WTC11 (cell line): ENCODE data around the gene SEZ6L.

Source experiments
- CTCF ChIP-seq: fragments of 200-600 bp; IDR thresholded peaks from 2 replicates; pipeline ENCODE4 v1.8.0; 2022; ENCODE audit warnings: antibody characterized with exemption
- GTF2I ChIP-seq: fragments of 250-450 bp; sonication (Bioruptor Pico); conservative IDR thresholded peaks from 2 replicates; pipeline ENCODE4 v1.4.0; 2021; ENCODE audit warnings: mild to moderate bottlenecking
- JUN ChIP-seq: sonication (generic); formaldehyde crosslinking; IDR thresholded peaks from 2 replicates; pipeline ENCODE4 v1.8.0; 2023; ENCODE audit warnings: mild to moderate bottlenecking, missing genetic modification reagents
- ZNF232 ChIP-seq: sonication (generic); formaldehyde crosslinking; IDR thresholded peaks from 2 replicates; pipeline ENCODE4 v1.8.0; 2022; ENCODE audit warnings: mild to moderate bottlenecking, missing genetic modification reagents

GRCh38 chr22:26194877-26195276 lies 25.6 kb downstream of the SEZ6L start:
- TF ChIP-seq ZNF232 (CRISPR knock-in tag) (no peak), GTF2I (no peak), JUN (CRISPR knock-in tag) (no peak), CTCF (no peak)
